ENCODE results near the gene RAB5B.

GRCh38 chr12:55955344-55955743 is 18.5 kb upstream of the RAB5B start:
- no peak for TF ChIP-seq POLR2AphosphoS5 (IDR thresholded peaks at IDR 0.05; ENCODE audit: low read depth, low read length)
- TF ChIP-seq POLR2A (IDR thresholded peaks at IDR 0.05; ENCODE audit: low read depth, low read length) = no peak
- TF ChIP-seq TAF1 (IDR thresholded peaks at IDR 0.05; ENCODE audit: borderline replicate concordance, low read depth, low read length) = no peak

Data from GM12892 (cell line).